ENCODE measurements around the gene GCNT1. TPM values are rescaled to one million over a fixed set of nuclear protein-coding genes. Genes with fewer than 3 reads are reported as not detected.

The GCNT1 gene
- polyA plus RNA-seq, 1 of the 3 experiments (the other 2 are of a cell fraction): 0.76 TPM

GRCh38 chr9:76433406-76433805 is 25.6 kb upstream of the GCNT1 start:
- peaks cover 4% of the 10 kb centered on the region for H3F3A ChIP-seq (replicated peaks; ENCODE audit: insufficient read depth)
- H3K9ac ChIP-seq: no peak overlapping the region
- 26% methylated on average over 3 of the region's 5 CpGs for WGBS (ENCODE audit: low lambda C conversion rate)
- no peak for DNase-seq
- peak overlapping the region in 1 of 2 experiments; percentile 9; a peak in 1 of 4 replicates for H3K4me3 ChIP-seq (ENCODE audit: low read depth in 2 of 2, low read length in 1 of 2)
- H3K79me2 ChIP-seq (ENCODE audit: insufficient read depth): no peaks in the 10 kb centered on the region
- H3K9me3 ChIP-seq: no peaks in the 10 kb centered on the region
- H3K27ac ChIP-seq (ENCODE audit: low read depth in 2 of 2, low read length in 1 of 2): peak overlapping the region in 1 of 2 experiments; percentile 45; a peak in 1 of 4 replicates
- ChIA-PET POLR2A (no interaction called here), CTCF (no interaction called here)
- no peak for TF ChIP-seq RXRA (IDR thresholded peaks at IDR 0.05; ENCODE audit: borderline replicate concordance, low read depth)
- TF ChIP-seq FOXM1 (IDR thresholded peaks at IDR 0.05; ENCODE audit: low read depth): no peak
- TF ChIP-seq FOXJ3 (CRISPR knock-in tag; IDR thresholded peaks at IDR 0.05): no peak
- TF ChIP-seq REST (IDR thresholded peaks at IDR 0.05; ENCODE audit: low read depth, low read length): no peak
- TF ChIP-seq FOSL2 (IDR thresholded peaks at IDR 0.05; ENCODE audit: borderline replicate concordance, low read depth): no peak
- no peak for TF ChIP-seq USF1 (IDR thresholded peaks at IDR 0.05; ENCODE audit: borderline replicate concordance, low read depth)
- TF ChIP-seq NRF1 (IDR thresholded peaks at IDR 0.05; ENCODE audit: low read depth, low read length): no peak
- TF ChIP-seq MEF2A (IDR thresholded peaks at IDR 0.05; ENCODE audit: borderline replicate concordance, low read depth): no peak
- no peak for TF ChIP-seq RAD21 (IDR thresholded peaks at IDR 0.05; ENCODE audit: low read length)
- TF ChIP-seq SIN3A (IDR thresholded peaks at IDR 0.05; ENCODE audit: borderline replicate concordance, low read depth, low read length): no peak
- TF ChIP-seq TCF12 (IDR thresholded peaks at IDR 0.05): no peak
- no peak for TF ChIP-seq JUND (IDR thresholded peaks at IDR 0.05)
- TF ChIP-seq, protein P1, sequence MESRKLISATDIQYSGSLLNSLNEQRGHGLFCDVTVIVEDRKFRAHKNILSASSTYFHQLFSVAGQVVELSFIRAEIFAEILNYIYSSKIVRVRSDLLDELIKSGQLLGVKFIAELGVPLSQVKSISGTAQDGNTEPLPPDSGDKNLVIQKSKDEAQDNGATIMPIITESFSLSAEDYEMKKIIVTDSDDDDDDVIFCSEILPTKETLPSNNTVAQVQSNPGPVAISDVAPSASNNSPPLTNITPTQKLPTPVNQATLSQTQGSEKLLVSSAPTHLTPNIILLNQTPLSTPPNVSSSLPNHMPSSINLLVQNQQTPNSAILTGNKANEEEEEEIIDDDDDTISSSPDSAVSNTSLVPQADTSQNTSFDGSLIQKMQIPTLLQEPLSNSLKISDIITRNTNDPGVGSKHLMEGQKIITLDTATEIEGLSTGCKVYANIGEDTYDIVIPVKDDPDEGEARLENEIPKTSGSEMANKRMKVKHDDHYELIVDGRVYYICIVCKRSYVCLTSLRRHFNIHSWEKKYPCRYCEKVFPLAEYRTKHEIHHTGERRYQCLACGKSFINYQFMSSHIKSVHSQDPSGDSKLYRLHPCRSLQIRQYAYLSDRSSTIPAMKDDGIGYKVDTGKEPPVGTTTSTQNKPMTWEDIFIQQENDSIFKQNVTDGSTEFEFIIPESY (IDR thresholded peaks at IDR 0.05; ENCODE audit: borderline replicate concordance, low read depth): no peak
- TF ChIP-seq RFX5 (IDR thresholded peaks at IDR 0.05; ENCODE audit: low read length): no peak
- no peak for TF ChIP-seq GABPA (IDR thresholded peaks at IDR 0.05; ENCODE audit: low read depth)
- TF ChIP-seq, protein P2, sequence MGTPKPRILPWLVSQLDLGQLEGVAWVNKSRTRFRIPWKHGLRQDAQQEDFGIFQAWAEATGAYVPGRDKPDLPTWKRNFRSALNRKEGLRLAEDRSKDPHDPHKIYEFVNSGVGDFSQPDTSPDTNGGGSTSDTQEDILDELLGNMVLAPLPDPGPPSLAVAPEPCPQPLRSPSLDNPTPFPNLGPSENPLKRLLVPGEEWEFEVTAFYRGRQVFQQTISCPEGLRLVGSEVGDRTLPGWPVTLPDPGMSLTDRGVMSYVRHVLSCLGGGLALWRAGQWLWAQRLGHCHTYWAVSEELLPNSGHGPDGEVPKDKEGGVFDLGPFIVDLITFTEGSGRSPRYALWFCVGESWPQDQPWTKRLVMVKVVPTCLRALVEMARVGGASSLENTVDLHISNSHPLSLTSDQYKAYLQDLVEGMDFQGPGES (IDR thresholded peaks at IDR 0.05; ENCODE audit: low read depth, low read length): no peak
- no peaks in the 10 kb centered on the region for H3K27me3 ChIP-seq (ENCODE audit: insufficient read depth)
- H3K36me3 ChIP-seq (replicated peaks in 1 of 2; ENCODE audit: control insufficient read depth in 1 of 2, insufficient read depth in 2 of 2, low read length in 1 of 2): no peaks in the 10 kb centered on the region
- peak overlapping the region; percentile 41; the same call in 1 of the 2 replicates for H2AFZ ChIP-seq (ENCODE audit: low read depth)
- peak overlapping the region; percentile 55 for H3K4me2 ChIP-seq
- H3K4me1 ChIP-seq (ENCODE audit: control insufficient read depth in 1 of 2, insufficient read depth in 2 of 2, low read depth in 1 of 2, low read length in 1 of 2): no peaks in the 10 kb centered on the region
- no peaks in the 10 kb centered on the region for H3K9me2 ChIP-seq
- H4K20me1 ChIP-seq (ENCODE audit: insufficient read depth): no peaks in the 10 kb centered on the region

All from SK-N-SH (cell line).